ENCODE data around the gene SNX25.

SNX25 gene

GRCh38 chr4:185242749-185243533 is 33.5 kb downstream of the SNX25 start:
- Histone ChIP-seq H3K9me3 (ENCODE audit: control insufficient read depth, low read length) (no peaks in the 10 kb centered on the region), H3K36me3 (ENCODE audit: control insufficient read depth, insufficient read depth, low read length) (no peaks in the 10 kb centered on the region), H3K27me3 (ENCODE audit: control insufficient read depth, insufficient read depth, low read length) (no peaks in the 10 kb centered on the region), H3K9ac (ENCODE audit: low read length) (no peak overlapping the region), H3K4me3 (ENCODE audit: low read length) (no peak overlapping the region), H3K4me1 (ENCODE audit: control insufficient read depth, insufficient read depth, low read length) (no peaks in the 10 kb centered on the region)

- H3K9me3 ChIP-seq (ENCODE audit: control insufficient read depth, low read length): no peaks in the 10 kb centered on the region
- no peak overlapping the region for H3K9ac ChIP-seq (ENCODE audit: low read length)
- H3K27me3 ChIP-seq (ENCODE audit: control insufficient read depth, insufficient read depth, low read length): no peaks in the 10 kb centered on the region
- H3K4me1 ChIP-seq (ENCODE audit: control insufficient read depth, insufficient read depth, low read length): no peaks in the 10 kb centered on the region
- H3K36me3 ChIP-seq (ENCODE audit: control insufficient read depth, insufficient read depth, low read length): no peaks in the 10 kb centered on the region
- H3K4me3 ChIP-seq (ENCODE audit: low read length): no peak overlapping the region
These were observed 34.5 kb downstream of the SNX25 start for GRCh38 chr4:185243879-185244278.

DNA sequence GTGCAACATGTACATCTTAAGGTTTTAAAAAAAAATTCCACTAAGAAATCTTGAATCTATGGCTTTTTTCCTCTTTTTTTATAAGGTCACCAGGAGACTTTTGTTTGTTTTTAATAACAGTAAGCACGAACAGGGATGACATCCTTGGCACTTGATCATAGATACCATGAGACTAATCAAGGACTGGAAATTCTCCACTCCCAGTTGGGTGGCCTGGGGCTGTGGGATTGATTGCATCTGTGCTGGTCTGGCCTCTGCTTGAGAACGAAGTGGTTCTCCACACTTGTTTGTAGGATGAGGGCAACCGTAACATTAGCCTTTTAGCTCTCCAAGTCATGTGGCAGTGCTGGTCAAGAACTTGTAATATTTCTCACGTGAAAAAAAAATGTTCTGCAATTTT is 35.4 kb downstream of the SNX25 start:
- H3K4me3 ChIP-seq (ENCODE audit: low read length): no peak overlapping the region
- no peaks in the 10 kb centered on the region for H3K27me3 ChIP-seq (ENCODE audit: control insufficient read depth, insufficient read depth, low read length)
- H3K4me1 ChIP-seq (ENCODE audit: control insufficient read depth, insufficient read depth, low read length): no peaks in the 10 kb centered on the region
- no peaks in the 10 kb centered on the region for H3K9me3 ChIP-seq (ENCODE audit: control insufficient read depth, low read length)
- no peak overlapping the region for H3K9ac ChIP-seq (ENCODE audit: low read length)
- H3K36me3 ChIP-seq (ENCODE audit: control insufficient read depth, insufficient read depth, low read length): no peaks in the 10 kb centered on the region

- H3K4me3 ChIP-seq (ENCODE audit: low read length): no peak overlapping the region
- no peak overlapping the region for H3K9ac ChIP-seq (ENCODE audit: low read length)
- H3K4me1 ChIP-seq (ENCODE audit: control insufficient read depth, insufficient read depth, low read length): no peaks in the 10 kb centered on the region
- H3K36me3 ChIP-seq (ENCODE audit: control insufficient read depth, insufficient read depth, low read length): no peaks in the 10 kb centered on the region
- H3K27me3 ChIP-seq (ENCODE audit: control insufficient read depth, insufficient read depth, low read length): no peaks in the 10 kb centered on the region
- no peaks in the 10 kb centered on the region for H3K9me3 ChIP-seq (ENCODE audit: control insufficient read depth, low read length)
These were observed 37.1 kb downstream of the SNX25 start for GRCh38 chr4:185246453-185246852.

DNA sequence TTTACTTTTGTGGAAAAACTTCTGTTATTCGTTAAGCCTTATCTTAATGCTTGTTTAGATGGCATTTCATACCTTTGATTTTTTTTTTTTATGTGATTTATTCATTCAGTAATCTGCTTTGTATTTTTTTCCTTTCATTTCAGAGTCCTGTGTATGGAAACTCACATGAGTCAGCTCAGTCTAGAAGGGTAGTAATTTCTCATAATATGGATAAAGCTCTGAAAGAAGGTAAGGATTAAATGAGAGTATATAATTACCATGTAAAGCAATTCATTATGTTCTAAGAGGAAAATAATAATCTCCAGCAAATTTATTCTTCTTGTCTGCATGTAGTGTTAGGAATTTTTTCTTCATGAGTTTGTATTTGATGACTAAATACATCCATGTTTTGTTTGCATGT is 37.8 kb downstream of the SNX25 start:
- Histone ChIP-seq H3K27me3 (ENCODE audit: control insufficient read depth, insufficient read depth, low read length) (no peaks in the 10 kb centered on the region), H3K9me3 (ENCODE audit: control insufficient read depth, low read length) (no peaks in the 10 kb centered on the region), H3K36me3 (ENCODE audit: control insufficient read depth, insufficient read depth, low read length) (no peaks in the 10 kb centered on the region), H3K4me3 (ENCODE audit: low read length) (no peak overlapping the region), H3K9ac (ENCODE audit: low read length) (no peak overlapping the region), H3K4me1 (ENCODE audit: control insufficient read depth, insufficient read depth, low read length) (no peaks in the 10 kb centered on the region)

DNA sequence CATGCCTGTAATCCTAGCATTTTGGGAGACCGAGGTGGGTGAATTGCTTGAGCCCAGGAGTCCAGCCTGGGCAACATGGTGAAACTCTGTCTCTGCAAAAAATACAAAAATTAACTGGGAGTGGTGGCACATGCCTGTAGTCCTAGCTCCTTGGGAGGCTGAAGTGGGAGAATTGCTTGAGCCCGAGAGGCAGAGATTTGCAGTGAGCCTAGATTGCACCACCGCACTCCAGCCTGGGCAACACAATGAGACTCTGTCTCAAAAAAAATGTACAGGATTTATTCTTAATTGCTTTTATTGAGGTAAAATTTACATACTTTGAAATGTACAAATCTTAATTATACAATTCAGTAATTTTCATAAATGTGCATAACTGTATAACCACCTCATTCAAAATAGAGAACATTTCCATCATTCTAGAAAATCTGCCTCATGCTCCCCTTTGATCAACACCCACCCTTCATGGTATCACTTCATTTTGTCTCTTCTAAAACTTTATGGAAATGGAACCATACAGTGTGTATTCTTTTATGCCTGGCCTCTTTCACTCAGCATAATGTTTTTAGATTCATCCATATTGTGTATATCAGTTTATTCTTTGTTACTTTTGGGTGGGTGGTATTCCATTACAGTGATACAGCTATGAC is 39.1 kb downstream of the SNX25 start:
- H3K9me3 ChIP-seq (ENCODE audit: control insufficient read depth, low read length): no peaks in the 10 kb centered on the region
- no peaks in the 10 kb centered on the region for H3K36me3 ChIP-seq (ENCODE audit: control insufficient read depth, insufficient read depth, low read length)
- no peaks in the 10 kb centered on the region for H3K27me3 ChIP-seq (ENCODE audit: control insufficient read depth, insufficient read depth, low read length)
- no peaks in the 10 kb centered on the region for H3K4me1 ChIP-seq (ENCODE audit: control insufficient read depth, insufficient read depth, low read length)
- H3K4me3 ChIP-seq (ENCODE audit: low read length): no peak overlapping the region
- H3K9ac ChIP-seq (ENCODE audit: low read length): no peak overlapping the region

DNA sequence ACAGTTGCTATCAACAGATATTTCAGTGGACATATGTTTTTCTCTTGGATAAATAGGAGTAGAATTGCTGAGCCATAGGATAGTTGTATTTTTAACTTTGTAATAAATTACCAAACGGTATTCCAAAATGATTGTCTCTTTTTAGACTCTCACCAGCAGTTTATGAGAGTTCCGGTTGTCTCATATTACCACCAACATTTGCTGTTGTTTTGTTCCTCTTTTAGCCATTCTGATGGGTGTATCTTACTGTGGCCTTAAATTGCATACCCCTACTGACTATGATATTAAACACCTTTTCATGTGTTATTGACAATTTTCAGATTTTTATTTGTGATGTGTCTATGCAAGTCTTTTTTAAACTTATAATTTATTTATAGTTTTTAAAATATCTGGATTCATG is 39.7 kb downstream of the SNX25 start:
- H3K36me3 ChIP-seq (ENCODE audit: control insufficient read depth, insufficient read depth, low read length): no peaks in the 10 kb centered on the region
- no peaks in the 10 kb centered on the region for H3K4me1 ChIP-seq (ENCODE audit: control insufficient read depth, insufficient read depth, low read length)
- H3K9ac ChIP-seq (ENCODE audit: low read length): no peak overlapping the region
- no peaks in the 10 kb centered on the region for H3K9me3 ChIP-seq (ENCODE audit: control insufficient read depth, low read length)
- no peak overlapping the region for H3K4me3 ChIP-seq (ENCODE audit: low read length)
- no peaks in the 10 kb centered on the region for H3K27me3 ChIP-seq (ENCODE audit: control insufficient read depth, insufficient read depth, low read length)

- H3K9me3 ChIP-seq (ENCODE audit: control insufficient read depth, low read length): no peaks in the 10 kb centered on the region
- no peaks in the 10 kb centered on the region for H3K36me3 ChIP-seq (ENCODE audit: control insufficient read depth, insufficient read depth, low read length)
- H3K4me1 ChIP-seq (ENCODE audit: control insufficient read depth, insufficient read depth, low read length): no peaks in the 10 kb centered on the region
- no peak overlapping the region for H3K4me3 ChIP-seq (ENCODE audit: low read length)
- H3K27me3 ChIP-seq (ENCODE audit: control insufficient read depth, insufficient read depth, low read length): no peaks in the 10 kb centered on the region
- no peak overlapping the region for H3K9ac ChIP-seq (ENCODE audit: low read length)
These were observed 45.0 kb downstream of the SNX25 start for GRCh38 chr4:185254434-185254833.

DNA sequence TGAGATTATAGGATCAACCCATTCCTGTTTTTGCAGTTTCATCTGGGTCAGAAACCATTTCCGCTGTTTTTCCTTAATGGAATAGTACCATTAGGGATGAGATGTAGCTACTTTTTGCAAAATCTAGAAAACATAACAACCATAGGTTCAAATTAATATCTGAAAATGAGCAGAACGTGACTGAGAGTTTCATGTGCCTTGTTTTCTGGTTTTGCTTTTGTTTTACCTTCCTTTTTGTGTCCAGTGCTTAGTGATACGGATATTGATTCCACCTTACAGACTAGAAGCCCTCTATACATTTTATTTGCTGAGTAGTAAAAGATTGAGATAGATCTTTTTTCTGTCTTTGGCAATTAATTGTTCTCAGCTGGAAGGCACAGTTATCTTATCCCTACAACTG is 46.5 kb downstream of the SNX25 start:
- H3K4me1 ChIP-seq (ENCODE audit: control insufficient read depth, insufficient read depth, low read length): no peaks in the 10 kb centered on the region
- no peak overlapping the region for H3K4me3 ChIP-seq (ENCODE audit: low read length)
- H3K9me3 ChIP-seq (ENCODE audit: control insufficient read depth, low read length): no peaks in the 10 kb centered on the region
- no peaks in the 10 kb centered on the region for H3K36me3 ChIP-seq (ENCODE audit: control insufficient read depth, insufficient read depth, low read length)
- H3K27me3 ChIP-seq (ENCODE audit: control insufficient read depth, insufficient read depth, low read length): no peaks in the 10 kb centered on the region
- H3K9ac ChIP-seq (ENCODE audit: low read length): no peak overlapping the region

- Histone ChIP-seq H3K9ac (ENCODE audit: low read length) (no peak overlapping the region), H3K9me3 (ENCODE audit: control insufficient read depth, low read length) (no peaks in the 10 kb centered on the region), H3K27me3 (ENCODE audit: control insufficient read depth, insufficient read depth, low read length) (no peaks in the 10 kb centered on the region), H3K4me3 (ENCODE audit: low read length) (no peak overlapping the region), H3K36me3 (ENCODE audit: control insufficient read depth, insufficient read depth, low read length) (no peaks in the 10 kb centered on the region), H3K4me1 (ENCODE audit: control insufficient read depth, insufficient read depth, low read length) (no peaks in the 10 kb centered on the region)
These were observed 47.0 kb downstream of the SNX25 start for GRCh38 chr4:185256446-185256845.

- Histone ChIP-seq H3K9me3 (ENCODE audit: control insufficient read depth, low read length) (no peaks in the 10 kb centered on the region), H3K36me3 (ENCODE audit: control insufficient read depth, insufficient read depth, low read length) (no peaks in the 10 kb centered on the region), H3K4me1 (ENCODE audit: control insufficient read depth, insufficient read depth, low read length) (peaks cover 4% of the 10 kb centered on the region), H3K9ac (ENCODE audit: low read length) (no peak overlapping the region), H3K4me3 (ENCODE audit: low read length) (no peak overlapping the region), H3K27me3 (ENCODE audit: control insufficient read depth, insufficient read depth, low read length) (no peaks in the 10 kb centered on the region)
These were observed 47.7 kb downstream of the SNX25 start for GRCh38 chr4:185257086-185257485.

DNA sequence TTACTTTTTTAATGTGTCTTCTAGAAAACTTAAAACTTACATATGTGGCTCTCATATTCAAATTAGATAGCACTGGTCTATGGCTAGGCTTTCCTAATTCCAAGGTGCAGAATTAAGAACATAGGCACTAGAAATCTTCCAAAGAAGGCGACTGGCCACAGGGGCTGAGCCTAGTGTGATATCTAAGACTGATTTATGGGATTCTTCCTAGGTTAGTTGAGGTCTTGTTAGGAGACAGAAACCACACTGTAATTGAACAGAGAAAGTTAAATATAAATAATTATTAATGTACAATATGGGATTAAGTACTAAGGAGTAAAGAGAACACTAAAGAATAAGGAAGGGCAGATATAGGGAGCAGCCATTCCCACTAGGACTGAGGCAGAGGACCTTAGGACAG is 48.3 kb downstream of the SNX25 start:
- peaks cover 5% of the 10 kb centered on the region for H3K4me1 ChIP-seq (ENCODE audit: control insufficient read depth, insufficient read depth, low read length)

More for the DNA sequence above, 48.3 kb downstream of the SNX25 start:
- no peaks in the 10 kb centered on the region for H3K36me3 ChIP-seq (ENCODE audit: control insufficient read depth, insufficient read depth, low read length)
- no peaks in the 10 kb centered on the region for H3K27me3 ChIP-seq (ENCODE audit: control insufficient read depth, insufficient read depth, low read length)
- no peak overlapping the region for H3K4me3 ChIP-seq (ENCODE audit: low read length)
- no peaks in the 10 kb centered on the region for H3K9me3 ChIP-seq (ENCODE audit: control insufficient read depth, low read length)
- no peak overlapping the region for H3K9ac ChIP-seq (ENCODE audit: low read length)

All from mucosa of stomach (tissue), 1 donor.